Nucleus accumbens (tissue), 56 donors: Measurements from ENCODE around the gene DLG1.

Experiments used
- DNase-seq, 56 donors: peaks; one replicate each; lab custom pipeline; 2025; lab: John Stamatoyannopoulos, UW

DLG1 gene

DNA sequence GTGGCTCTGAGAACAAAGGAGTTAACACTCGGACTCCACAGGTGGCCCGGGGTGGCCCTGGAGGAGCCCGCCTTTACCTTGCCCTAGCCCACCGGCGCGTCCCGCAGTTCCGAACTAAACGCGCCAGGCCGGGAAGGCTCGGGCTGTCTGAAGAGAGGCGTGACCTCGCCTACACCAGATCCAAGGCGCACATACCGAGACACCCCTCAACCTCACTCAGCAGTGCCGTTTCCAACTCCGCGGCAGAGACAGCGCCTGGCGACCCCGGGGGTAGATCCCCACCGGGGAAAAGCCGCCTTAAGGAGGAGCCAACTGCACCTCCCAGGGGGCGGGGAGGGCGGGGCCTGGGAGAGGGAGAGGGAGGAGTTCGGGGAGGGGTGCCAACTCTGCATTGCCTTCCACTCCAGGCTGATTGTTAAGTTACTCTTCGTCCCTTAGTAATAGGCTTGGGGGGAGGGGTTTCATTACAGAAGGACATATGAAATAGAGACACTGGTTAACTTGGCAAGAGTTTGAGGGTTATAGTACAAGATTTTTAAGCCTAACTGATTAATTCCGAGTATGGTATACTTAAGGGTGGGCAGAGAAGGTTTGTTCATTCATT is at the start of gene DLG1:
DLG1 (minus strand) TSS at position 272 of the 604 bp plus-strand sequence. CDS start 1,408 bp downstream, outside the sequence.
- DNase-seq: peak in 53 of 56 donors; percentile 35 to 89 (median 76)

DNA sequence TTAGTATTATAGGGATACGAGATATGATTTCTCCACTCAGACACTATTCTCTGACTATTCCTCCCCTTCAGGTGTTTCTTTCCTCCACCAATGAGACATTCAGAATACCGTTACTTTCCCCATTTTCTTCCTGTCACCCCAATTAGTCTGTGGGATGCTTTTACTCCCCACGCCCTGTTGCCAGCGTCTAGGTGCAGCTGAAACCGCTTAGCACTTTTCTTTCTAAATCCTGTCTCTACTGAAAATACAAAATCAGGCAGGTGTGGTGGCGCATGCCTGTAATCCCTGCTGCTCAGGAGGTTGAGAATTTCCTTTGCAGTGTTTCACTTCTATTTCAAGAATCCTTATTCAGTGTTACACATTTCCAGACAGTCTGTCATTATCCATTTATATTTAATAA is 49.6 kb upstream of the DLG1 start:
- DNase-seq: peak in 1 of 56 donors; percentile 11

DNA sequence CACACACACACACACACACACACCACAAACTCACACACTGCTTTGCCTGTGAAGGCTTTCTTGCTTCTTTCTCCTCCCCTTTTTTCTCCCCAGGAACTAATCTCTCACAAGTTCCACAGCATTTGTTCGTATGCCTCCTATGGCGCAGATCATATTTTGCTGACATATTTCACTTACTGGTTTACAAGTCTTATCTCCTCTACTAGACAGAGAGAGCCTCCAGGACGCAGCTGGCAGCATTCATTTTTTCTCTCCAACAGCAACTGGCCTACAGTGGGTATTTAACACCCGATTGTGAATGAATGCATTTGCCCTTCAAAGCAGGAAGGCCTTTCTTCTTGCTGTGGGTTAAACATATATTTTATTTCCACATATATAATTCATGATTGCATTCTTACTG is 47.0 kb upstream of the DLG1 start:
- DNase-seq: no peak

DNA sequence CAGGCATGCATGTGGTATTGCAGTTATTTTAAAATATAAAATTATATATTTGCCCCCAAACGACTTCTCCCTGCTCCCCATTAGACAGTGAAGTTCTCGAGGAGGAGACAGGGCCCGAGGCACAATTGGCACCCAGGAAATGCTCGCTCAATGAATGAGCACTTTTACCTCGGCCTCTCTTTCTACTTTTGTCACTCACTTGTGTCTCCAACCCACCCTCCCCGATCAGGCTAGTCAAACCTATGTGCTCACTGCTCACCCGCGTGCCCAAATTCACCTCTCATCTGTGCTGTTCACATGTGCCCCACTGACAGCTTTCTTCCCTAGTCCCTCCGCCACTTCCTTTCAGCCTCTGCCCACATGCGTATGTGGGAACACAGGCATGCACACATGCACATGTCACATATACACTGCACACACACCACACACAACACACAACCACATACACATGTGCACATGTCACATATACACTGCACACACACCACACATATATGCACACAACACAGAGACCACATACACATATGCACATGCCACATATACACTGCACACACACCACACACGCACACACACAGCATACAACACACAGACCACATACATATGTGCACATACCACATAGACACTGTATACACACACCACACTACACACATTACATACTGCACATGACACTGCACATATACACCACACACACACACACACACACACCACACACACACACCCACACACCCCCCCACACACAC is 46.3 kb upstream of the DLG1 start:
- no peak for DNase-seq

DNA sequence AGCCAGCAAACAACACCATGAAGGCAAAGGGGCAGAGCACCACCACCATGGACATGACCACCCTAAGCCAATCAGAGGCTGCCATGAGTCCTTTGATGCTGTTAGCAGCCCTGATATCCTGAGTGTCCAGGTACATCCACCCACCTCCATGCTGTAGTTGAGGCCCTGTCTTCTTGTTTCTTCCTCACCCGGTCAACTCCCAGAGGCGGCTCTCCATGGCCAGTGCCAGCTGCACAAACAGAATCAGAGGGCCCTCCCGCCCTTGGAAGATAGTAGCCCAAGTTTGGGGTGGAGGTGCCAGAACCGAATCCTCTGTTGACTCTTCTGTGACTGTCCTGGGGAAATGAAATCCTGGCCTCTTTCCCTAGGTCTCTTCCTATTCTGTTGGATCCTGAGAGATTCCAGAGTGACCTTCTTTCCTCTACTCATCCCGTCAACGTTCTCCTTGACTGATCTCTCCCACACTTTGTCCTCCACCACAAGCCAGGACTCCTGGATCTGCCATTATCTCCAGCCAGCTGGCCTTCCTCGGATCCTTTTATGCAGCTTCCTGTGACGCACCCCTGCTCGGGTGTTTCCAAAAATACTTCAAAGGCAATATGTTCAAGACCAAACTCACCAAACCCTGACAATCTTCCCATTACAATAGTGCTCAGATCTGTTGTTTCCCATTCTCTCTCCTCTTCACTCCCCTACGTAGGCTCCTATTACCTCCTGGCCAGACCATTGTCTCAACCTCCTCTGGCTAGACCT is 45.4 kb upstream of the DLG1 start:
- no peak for DNase-seq

DNA sequence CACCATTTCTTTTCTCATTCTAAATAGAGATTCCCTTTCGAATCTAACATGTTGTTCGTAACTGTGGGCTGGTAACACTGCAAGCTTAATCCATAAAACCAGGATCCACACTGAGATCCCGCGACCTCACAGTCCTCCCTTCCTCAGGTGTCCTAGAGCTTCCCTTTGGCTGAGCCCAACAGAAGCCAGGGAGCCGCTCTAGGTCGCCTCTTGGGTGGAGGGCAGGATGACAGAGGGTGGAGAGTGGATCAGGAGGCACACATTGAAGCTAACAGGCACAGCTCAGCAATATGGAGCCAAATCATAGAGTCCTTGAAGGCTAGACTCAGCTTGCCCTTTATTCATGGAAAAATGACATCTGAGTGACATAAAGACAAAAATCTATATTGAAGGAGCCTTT is 44.7 kb upstream of the DLG1 start:
- DNase-seq: no peak

DNA sequence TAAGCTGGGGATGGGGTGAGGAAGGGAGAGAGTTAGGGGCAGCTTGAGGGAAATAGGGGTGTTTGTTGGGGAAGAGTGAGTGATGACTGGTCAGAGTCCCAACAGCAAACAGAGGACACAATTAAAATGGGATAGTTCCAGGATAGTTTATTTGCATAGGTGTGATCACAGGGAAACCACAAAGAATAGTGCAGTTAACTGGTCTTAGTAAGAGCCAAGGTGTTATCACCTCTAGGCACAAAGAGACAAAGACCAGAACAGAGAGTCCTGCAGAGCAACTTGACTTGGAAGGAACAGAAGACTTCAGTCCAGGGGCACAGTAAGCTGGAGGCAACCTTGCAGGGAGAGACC is 42.1 kb upstream of the DLG1 start:
- no peak for DNase-seq

DNA sequence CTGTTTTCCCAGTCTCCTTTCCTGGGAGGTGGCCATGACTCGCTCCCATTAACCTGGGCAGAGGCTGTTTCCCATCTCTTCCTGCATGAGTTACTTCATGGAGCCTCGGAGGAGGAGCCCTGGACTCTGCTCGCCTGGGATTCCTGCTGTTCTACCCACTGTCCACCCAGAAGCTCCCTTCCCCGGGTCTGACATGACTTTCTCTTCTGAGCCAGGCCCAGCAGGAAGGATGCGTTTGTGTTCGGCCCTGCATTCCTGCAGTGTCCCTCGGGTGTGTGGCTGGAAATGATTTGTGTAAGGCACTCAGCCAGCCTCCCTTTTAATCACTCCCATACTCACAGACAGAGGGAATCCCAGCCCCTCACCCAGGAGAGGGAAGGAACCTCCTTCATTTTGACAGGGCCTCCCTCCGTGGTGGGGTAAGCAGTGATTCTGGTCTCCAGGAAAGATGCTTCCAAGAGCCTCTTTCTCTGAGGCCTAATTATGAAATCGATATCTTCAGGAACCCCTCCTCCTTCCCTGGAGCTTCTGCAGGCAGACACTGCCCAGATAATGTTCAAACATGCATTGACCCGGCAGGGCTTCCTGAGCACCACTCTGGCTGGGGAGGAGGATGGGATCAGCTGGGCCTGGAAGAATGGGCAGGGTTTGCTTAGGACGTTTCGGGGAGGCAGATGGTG is 41.6 kb upstream of the DLG1 start:
- DNase-seq: no peak

DNA sequence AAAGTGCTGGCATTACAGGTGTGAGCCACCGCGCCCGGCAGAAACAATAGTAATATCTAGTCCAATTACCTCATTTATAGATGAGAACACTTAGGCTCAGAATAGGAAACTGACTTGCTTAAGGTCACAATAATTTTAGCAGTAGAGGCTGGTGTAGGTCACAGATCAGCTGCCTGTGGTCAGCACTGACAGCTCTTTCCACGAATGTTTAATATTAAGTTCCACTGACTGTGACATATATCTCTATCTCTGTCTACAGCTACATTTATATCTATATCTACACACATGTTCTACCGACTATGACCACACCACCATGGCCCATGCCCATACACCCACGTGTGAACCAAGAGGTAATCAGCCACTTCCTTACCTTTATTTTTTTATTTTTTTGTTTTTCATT is 40.2 kb upstream of the DLG1 start:
- no peak for DNase-seq

DNA sequence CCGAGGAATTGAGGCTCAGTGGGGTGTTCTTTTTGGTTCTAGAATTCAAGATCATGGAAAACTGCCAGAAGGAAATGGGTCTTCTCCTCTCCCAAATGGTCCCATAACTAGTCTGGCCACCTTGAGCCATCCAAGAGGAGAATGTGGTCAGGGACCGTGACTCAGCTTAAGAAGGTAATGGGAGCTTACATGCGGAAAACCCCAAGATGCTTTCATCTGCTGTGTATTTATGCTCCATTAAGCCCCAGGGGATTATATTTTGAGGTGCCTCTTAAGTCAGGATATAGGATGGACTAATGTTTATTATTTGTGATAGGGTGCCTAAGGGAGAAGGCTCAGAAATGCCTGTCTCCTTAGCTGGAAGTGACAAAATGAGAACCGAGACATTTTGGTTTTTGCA is 39.2 kb upstream of the DLG1 start:
- DNase-seq: no peak

DNA sequence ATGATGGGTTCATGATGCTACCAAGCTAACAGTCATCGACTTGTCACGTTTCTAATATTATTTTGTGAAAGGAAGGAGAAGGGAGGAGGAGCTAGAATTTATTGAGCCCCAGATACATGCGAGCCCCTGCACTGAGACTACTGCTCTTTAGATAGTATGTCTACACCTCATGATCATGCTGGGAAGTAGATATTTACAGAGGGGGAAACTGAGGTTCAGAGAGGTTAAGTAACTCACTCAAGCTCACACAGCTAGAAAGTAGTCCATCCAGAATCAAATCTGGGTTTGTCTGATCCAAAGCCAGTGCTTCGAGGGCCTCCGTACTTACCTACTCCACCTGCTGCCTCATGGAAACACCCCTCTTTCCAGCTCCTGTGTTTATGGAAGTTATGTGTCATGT is 38.8 kb upstream of the DLG1 start:
- DNase-seq: no peak

DNA sequence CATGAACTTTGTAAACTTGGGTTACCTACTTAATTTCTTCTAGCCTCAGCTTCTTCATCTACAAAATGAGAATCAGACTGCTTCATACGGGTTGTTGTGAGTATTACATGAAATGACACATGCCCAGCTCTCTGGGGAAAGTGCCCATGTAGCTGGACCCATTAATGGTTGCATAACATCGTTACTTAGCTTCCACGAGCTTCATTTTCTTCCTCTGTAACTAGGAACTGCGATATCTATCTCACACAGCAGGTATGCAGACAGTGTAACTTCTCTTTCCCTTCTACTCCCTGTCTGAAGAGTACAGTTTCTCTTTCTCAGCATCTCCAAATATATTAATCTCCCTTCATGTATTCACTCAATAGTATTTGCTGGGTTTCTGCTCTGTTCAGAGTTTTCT is 37.9 kb upstream of the DLG1 start:
- no peak for DNase-seq

DNA sequence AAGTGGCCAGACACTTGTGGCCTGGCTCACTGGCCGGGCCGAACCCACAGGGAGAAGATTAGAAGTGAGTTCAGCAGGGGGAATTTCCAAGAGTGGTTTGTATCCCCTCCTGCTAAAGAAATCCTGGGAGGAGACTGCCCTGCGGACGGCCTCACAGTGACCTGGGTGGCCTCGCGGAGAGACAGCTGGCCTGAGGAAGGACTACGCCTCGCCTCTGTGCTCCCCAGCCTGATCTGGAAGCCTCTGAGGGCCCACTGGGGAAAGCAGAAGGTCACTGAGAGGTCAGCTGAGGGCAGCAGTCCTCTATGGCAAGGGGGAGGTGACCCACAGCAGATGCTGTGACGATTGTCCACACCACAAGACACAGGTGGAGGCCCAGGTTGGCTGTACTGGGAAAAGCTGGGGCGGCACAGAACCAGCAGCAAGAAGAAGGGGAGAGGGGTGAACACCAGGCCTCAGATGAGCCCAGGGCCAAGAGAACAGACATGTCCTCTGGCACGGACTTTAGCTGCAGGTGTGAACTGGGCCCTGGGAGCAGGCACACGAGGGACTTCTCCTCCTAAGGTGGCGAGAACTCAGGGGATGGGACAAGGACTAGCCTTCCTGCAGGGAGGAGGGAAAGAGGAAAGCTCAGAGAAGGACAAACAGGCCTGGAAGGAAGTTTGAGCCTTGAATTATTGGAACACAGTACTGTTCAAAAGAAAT is 37.2 kb upstream of the DLG1 start:
- DNase-seq: no peak

DNA sequence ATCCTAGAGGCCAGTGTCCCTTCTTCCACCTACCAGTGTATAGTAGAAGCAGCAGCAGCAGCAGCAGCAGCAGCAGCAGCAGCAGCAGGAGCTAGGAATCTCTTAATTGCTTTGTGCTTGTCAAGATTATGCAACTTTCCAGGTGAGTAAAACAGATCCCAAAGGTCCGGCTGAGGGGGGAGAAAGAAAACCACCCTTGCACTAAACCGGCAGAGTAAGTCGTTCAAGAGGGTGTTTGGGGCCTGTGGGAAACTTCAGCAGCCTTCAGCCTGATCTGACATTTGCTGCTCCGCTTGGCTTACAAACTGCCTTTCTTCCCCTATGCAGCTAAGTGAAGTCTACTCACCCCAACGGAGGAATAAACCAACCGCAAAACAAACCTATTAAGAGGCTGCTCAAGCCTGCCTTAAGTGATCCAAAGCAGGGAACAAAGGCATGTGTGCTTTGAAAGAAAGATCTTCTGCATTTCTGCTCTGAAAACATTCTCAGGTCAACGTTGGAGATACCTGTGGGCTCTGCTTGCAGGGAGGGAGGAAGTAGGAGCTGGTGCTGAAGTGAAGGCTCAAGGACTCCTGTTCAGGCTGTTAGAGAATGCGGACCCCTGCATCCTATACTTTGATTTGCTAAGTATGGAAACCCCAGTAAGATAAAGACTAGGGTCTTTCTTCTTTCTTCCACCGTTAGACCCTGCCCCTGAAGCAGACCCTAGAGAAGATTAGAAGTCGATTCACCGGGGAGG is 35.7 kb upstream of the DLG1 start:
- DNase-seq: peak in 1 of 56 donors; percentile 13

DNA sequence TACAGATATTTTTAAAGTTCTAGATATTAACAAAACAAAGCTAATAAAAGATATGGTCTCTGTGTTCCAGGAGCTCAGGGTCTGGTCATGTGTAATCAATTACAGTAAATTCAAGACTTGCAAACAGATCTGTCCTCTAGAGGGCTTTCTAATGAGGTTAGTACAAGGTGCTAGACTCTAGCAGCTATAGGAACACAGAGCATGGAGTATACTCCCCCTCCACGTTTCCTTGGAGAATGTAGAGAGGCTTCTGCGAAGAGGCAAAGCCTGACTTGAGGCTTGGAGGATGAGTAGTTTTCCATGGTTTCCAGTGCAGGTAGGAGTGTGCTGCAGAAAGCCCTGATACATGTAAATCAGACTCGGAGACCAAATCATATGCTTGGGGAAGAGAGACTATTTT is 32.7 kb upstream of the DLG1 start:
- DNase-seq: peak in 5 of 56 donors; percentile 24 to 58 (median 30)

DNA sequence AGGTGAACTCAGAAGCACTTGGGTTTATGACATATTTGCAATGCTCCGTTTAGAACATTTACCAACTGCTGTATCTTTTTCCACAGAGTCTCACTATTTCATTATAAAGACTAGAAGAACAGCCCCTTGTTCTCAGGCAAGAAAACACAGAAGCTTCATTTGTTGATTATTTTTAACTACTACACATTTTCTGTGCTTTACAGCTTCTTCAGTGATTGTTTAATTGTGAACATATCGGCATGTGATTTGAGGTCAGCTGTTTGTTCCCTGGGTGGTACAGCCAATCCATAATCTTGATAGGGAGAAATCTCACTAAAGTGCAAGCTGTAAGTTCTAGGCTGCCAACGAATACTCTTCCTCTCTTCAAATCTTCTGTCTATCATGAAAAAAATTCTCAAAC is 31.0 kb upstream of the DLG1 start:
- peak in 16 of 56 donors; percentile 11 to 49 (median 20) for DNase-seq

DNA sequence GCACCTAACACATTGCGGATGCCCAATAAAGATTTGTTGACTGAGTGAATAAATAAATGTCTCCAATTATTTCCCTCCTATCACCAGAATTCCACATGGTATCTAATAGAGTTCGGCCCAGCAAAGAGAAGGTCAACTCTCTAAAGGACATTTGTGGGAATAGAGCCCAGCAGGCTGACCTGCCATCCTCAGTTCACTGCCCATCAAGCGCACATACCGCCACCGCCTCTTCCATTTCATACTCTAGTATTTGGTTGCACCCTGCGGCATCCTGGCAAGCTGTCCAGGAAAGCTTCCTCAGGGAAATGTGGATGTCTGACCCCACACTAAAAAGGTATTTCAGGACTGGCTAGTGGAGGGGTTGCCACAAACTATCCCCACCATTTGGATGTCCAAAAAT is 29.8 kb upstream of the DLG1 start:
- no peak for DNase-seq

DNA sequence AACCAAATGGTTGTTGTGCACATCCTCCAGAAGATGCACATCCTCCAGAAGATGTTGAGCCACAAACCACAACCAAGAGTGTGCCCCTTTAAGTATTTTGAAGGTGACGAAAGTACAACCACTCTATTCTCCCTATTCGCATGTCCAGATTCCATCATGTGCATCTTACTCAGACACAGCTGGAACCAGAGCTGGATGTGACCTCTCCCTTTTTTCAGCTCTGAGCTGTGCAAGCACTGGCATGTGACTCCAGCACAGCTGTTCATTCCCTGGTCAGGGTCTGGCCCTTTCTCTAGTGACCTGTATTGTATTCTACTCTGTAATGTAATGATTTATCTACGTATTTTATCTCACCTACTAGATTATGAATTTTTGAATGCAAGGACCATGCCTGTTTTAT is 29.3 kb upstream of the DLG1 start:
- DNase-seq: peak in 46 of 56 donors; percentile 6 to 78 (median 52)

DNA sequence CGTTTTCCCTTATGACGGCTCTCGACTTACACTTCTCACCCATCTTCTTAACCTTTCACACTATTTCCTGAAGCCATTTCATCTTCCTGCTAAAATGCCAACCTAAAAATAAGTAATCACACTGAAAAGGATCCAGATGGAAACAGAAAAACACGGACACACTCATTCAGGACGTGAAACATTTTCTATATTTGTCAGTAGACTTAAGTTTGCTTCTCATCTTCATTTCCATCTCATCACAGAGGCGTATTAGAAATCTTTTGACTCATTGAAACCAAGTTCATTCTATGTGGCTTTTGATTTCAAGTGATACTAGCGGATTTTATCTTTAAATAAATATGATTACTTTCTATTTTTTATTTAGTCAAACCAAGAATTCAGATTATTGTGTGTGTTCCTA is 27.4 kb upstream of the DLG1 start:
- DNase-seq: no peak

DNA sequence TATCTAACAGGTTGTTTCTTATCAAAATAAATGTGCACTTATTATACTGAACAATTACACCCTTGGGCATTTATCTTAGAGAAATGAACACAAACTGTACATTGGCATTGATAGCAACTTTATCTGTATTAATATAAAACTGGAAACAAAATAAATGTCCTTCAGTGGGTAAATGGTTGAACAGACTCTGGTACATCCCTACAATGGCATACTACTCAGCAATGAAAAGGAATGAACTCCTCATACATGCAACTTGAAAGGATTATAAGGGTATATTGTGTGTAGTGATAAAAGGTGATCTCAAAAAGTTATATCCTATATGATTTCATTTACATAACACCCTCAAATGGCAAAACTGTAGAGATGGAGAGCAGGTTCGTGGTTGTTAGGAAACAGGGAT is 23.7 kb upstream of the DLG1 start:
- no peak for DNase-seq
